ENCODE data around the gene MGAM2.

Gene MGAM2

GRCh38 chr7:142180426-142180825, 68.9 kb downstream of the MGAM2 start:
- Mint-ChIP-seq H3K27ac (no peak overlapping the region), H3K4me3 (no peak overlapping the region), H3K4me1 (no peaks in the 10 kb centered on the region), H3K36me3 (no peaks in the 10 kb centered on the region), H3K9me3 (no peaks in the 10 kb centered on the region)
- ATAC-seq = no peak
- no peak for DNase-seq (ENCODE audit: low spot score in 2 of 2)

GRCh38 chr7:142181211-142181610, 69.7 kb downstream of the MGAM2 start:
- Mint-ChIP-seq H3K4me1 (no peaks in the 10 kb centered on the region), H3K9me3 (no peaks in the 10 kb centered on the region), H3K4me3 (no peak overlapping the region), H3K27ac (no peak overlapping the region), H3K36me3 (no peaks in the 10 kb centered on the region)
- DNase-seq (ENCODE audit: low spot score in 2 of 2) (no peak), ATAC-seq (no peak)

DNA sequence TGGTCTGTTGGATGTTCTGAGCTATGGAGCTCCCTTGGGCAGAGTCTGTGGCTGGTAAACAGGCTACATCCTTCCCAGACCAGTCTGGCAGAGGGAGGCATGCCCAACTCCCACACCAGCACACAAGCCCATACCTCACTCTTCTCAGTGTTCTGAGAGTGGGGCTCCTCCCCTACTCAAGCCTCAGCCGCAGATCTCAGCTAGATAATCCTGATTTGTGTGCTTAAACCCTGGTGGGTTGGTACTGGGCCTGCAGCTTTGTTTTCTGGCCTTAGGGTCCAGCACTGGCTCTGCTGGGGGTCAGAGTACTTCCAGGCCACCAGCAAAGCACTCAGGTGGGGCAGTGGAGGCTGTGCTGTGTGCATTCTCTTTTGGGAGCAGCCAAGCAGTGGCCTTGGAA, 70.4 kb downstream of the MGAM2 start:
- peak; percentile 45 for ATAC-seq
- no peaks in the 10 kb centered on the region for H3K36me3 Mint-ChIP-seq
- no peaks in the 10 kb centered on the region for H3K4me1 Mint-ChIP-seq
- no peak for DNase-seq (ENCODE audit: low spot score in 2 of 2)
- H3K4me3 Mint-ChIP-seq = no peak overlapping the region
- no peak overlapping the region for H3K27ac Mint-ChIP-seq
- no peaks in the 10 kb centered on the region for H3K9me3 Mint-ChIP-seq

DNA sequence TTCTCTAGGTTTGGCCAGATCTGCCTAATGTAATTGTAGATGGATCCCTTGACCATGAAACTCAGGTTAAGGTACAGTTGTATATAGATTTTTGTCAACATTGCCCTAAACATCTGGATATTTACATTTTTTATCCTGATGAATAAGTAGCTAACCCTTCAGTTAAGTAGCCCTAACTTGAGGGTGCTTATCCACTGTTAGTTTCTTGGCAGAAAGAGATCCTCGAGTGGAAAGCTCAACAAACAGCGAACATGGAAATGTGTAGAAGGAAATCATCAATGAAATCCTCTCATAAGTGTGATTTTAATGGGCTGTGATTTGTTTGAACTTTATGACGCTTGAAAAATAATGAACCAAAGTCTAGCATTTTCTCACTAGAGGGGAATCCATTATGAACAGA, 73.6 kb downstream of the MGAM2 start:
- ATAC-seq = no peak
- Mint-ChIP-seq H3K4me3 (no peak overlapping the region), H3K9me3 (no peaks in the 10 kb centered on the region), H3K27ac (no peak overlapping the region), H3K36me3 (no peaks in the 10 kb centered on the region), H3K4me1 (no peaks in the 10 kb centered on the region)
- DNase-seq (ENCODE audit: low spot score in 2 of 2) = no peak

GRCh38 chr7:142185801-142186200, 74.3 kb downstream of the MGAM2 start:
- H3K27ac Mint-ChIP-seq = no peak overlapping the region
- ATAC-seq (no peak), DNase-seq (ENCODE audit: low spot score in 2 of 2) (no peak)
- H3K36me3 Mint-ChIP-seq = no peaks in the 10 kb centered on the region
- H3K4me1 Mint-ChIP-seq = no peaks in the 10 kb centered on the region
- H3K4me3 Mint-ChIP-seq = no peak overlapping the region
- no peaks in the 10 kb centered on the region for H3K9me3 Mint-ChIP-seq

- Mint-ChIP-seq H3K36me3 (no peaks in the 10 kb centered on the region), H3K27ac (no peak overlapping the region), H3K4me1 (no peaks in the 10 kb centered on the region), H3K4me3 (no peak overlapping the region), H3K9me3 (no peaks in the 10 kb centered on the region)
- no peak for ATAC-seq
- DNase-seq (ENCODE audit: low spot score in 2 of 2) = no peak
Observed at GRCh38 chr7:142188154-142188553, 76.6 kb downstream of the MGAM2 start.

DNA sequence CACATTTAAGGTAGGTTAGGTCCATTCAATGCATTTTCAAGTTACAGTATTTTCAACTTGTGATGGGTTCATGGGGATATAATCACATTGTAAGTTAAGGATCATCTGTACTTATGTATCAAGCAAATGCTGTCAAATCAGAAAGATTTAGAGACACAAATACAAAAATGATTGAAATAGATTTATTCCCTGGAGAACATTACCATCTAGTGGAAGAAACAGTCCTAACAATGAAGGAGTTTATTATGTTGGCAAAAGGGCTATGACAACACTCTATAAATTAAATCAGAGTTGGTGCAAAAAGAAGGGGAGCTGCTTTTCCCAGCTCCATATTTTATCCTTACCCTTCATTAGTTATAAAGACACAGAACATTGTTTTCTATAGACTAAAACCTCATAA, 77.3 kb downstream of the MGAM2 start:
- DNase-seq (ENCODE audit: low spot score in 2 of 2) = no peak
- Mint-ChIP-seq H3K27ac (no peak overlapping the region), H3K36me3 (no peaks in the 10 kb centered on the region), H3K4me3 (no peak overlapping the region), H3K9me3 (no peaks in the 10 kb centered on the region), H3K4me1 (no peaks in the 10 kb centered on the region)
- ATAC-seq = no peak

DNA sequence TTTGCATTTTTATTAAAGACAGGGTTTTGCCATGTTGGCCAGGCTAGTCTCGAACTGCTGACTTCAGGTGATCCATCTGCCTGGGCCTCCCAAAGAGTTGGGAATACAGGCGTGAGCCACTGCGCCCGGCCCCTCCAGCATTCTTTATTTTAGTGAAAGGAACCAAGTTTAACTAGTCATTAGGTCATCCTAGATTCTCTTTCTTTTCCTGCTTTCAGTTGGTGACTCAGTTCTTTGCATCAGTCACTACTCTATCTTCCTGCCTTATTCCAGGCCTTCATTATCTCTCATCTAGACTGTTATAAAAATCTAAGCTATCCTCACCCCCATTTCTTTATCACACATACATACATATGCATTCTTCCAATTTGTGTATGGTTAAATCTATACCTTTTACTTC, 82.7 kb downstream of the MGAM2 start:
- H3K9me3 Mint-ChIP-seq = no peaks in the 10 kb centered on the region
- no peak for DNase-seq (ENCODE audit: low spot score in 2 of 2)
- H3K36me3 Mint-ChIP-seq = no peaks in the 10 kb centered on the region
- no peak overlapping the region for H3K4me3 Mint-ChIP-seq
- no peak for ATAC-seq
- no peaks in the 10 kb centered on the region for H3K4me1 Mint-ChIP-seq
- H3K27ac Mint-ChIP-seq = no peak overlapping the region

DNA sequence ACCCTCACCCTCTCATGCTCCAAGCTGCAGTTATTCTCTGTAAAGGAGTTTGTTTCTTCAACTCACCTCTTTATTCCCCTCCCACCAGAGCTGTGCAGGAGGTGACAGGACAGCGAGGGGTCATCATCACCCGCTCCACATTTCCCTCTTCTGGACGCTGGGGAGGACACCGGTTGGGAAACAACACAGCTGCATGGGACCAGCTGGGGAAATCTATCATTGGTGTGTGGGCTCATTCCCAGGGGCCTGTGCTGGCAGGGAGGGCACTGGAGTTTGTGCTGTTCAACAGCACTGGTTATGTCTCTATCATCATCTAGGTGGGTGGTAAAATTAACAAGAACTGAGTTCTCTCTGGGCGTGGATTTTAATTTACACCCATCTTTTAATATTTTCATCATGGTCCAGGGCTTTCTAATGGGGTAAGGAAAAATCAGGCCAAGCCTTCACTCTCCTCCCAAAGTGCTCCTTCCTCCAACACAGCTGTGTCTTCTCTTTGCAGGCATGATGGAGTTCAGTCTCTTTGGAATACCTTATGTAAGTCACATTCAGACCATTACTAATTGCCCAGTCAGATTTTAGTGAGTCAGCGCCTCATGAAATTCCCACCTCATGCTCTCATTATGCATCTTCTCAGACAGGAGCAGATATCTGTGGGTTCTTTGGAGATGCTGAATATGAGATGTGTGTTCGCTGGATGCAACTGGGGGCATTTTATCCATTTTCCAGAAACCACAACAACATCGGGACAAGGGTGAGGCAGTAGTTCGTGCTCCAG, 84.7 kb downstream of the MGAM2 start:
- no peak for ATAC-seq
- DNase-seq (ENCODE audit: low spot score in 2 of 2) = no peak

GRCh38 chr7:142200206-142200605, 88.7 kb downstream of the MGAM2 start:
- Mint-ChIP-seq H3K27ac (no peak overlapping the region), H3K36me3 (no peaks in the 10 kb centered on the region), H3K9me3 (no peaks in the 10 kb centered on the region), H3K4me3 (no peak overlapping the region), H3K4me1 (no peaks in the 10 kb centered on the region)
- ATAC-seq = no peak
- no peak for DNase-seq (ENCODE audit: low spot score in 2 of 2)

More for the DNA sequence above, 84.7 kb downstream of the MGAM2 start:
- Mint-ChIP-seq H3K9me3 (no peaks in the 10 kb centered on the region), H3K4me1 (no peaks in the 10 kb centered on the region), H3K4me3 (no peak overlapping the region), H3K36me3 (no peaks in the 10 kb centered on the region), H3K27ac (no peak overlapping the region)

DNA sequence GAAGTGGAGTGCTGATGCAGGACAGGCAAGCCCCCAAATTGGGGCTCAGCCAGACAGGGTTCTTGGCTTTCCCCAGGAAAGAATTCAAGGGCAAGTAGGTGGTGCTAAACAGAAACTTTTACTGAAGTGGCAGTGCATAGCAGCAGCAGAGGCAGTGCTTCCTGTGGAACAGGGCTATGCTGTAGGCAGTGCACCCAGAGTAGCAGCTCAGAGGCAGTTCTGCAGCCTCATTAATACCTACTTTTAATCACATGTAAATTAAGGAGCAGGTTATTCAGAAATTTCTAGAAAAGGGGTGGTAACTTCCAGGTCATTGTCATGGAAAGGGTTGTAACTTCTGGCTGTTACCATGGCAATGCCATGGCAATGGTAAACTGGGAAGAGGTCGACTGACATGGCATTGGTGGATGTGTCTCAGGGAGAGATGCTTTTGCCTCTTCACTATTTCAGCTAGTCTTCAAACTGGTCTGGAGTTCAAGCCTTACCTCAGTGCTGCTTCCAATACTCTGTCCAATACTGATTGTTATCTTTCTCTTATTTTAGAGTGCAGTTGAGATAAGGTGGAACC, 117.1 kb downstream of the MGAM2 start:
- Mint-ChIP-seq H3K27ac (no peak overlapping the region), H3K4me1 (no peaks in the 10 kb centered on the region), H3K9me3 (no peaks in the 10 kb centered on the region), H3K36me3 (no peaks in the 10 kb centered on the region), H3K4me3 (no peak overlapping the region)
- no peak for DNase-seq (ENCODE audit: low spot score in 2 of 2)
- no peak for ATAC-seq

- DNase-seq (ENCODE audit: low spot score in 2 of 2) = no peak
- H3K9me3 Mint-ChIP-seq = no peaks in the 10 kb centered on the region
- no peaks in the 10 kb centered on the region for H3K4me1 Mint-ChIP-seq
- no peaks in the 10 kb centered on the region for H3K36me3 Mint-ChIP-seq
- no peak for ATAC-seq
- no peak overlapping the region for H3K4me3 Mint-ChIP-seq
- H3K27ac Mint-ChIP-seq = no peak overlapping the region
Observed at GRCh38 chr7:142231716-142232115, 120.2 kb downstream of the MGAM2 start.

GRCh38 chr7:142240546-142240945, 129.0 kb downstream of the MGAM2 start:
- Mint-ChIP-seq H3K36me3 (no peaks in the 10 kb centered on the region), H3K27ac (no peak overlapping the region)

GRCh38 chr7:142243823-142244222, 132.3 kb downstream of the MGAM2 start:
- Mint-ChIP-seq H3K4me1 (no peaks in the 10 kb centered on the region), H3K36me3 (no peaks in the 10 kb centered on the region), H3K27ac (no peak overlapping the region), H3K4me3 (no peak overlapping the region), H3K9me3 (no peaks in the 10 kb centered on the region)
- ATAC-seq (no peak), DNase-seq (ENCODE audit: low spot score in 2 of 2) (no peak)

More at GRCh38 chr7:142240546-142240945, 129.0 kb downstream of the MGAM2 start:
- no peak overlapping the region for H3K4me3 Mint-ChIP-seq
- no peaks in the 10 kb centered on the region for H3K9me3 Mint-ChIP-seq
- DNase-seq (ENCODE audit: low spot score in 2 of 2) (no peak), ATAC-seq (no peak)
- no peaks in the 10 kb centered on the region for H3K4me1 Mint-ChIP-seq

- H3K27ac Mint-ChIP-seq = no peak overlapping the region
- no peak overlapping the region for H3K4me3 Mint-ChIP-seq
- no peak for DNase-seq (ENCODE audit: low spot score in 2 of 2)
- H3K9me3 Mint-ChIP-seq = no peaks in the 10 kb centered on the region
- no peaks in the 10 kb centered on the region for H3K4me1 Mint-ChIP-seq
- ATAC-seq = no peak
- H3K36me3 Mint-ChIP-seq = no peaks in the 10 kb centered on the region
Observed at GRCh38 chr7:142248166-142249160, 136.9 kb downstream of the MGAM2 start.

All from stimulated activated effector memory CD8-positive, alpha-beta T cell treated with anti-CD3 and anti-CD28 coated beads, Interleukin-12 subunit alpha, Interleukin-12 subunit beta, amount 100 ng/mL, for 72 hours (primary cell).